Ureter (tissue), 1 donor: ENCODE measurements around the gene CRYBG2. TPM values are rescaled to one million over a fixed set of nuclear protein-coding genes. Genes with fewer than 3 reads are reported as not detected.
"Not testable (repeated sequence)": the region's sequence is repeated elsewhere in the genome, so short reads cannot be mapped to it uniquely, and the experiment has no call there.

Source experiments
- DNase-seq: peaks from one replicate; pipeline ENCODE4 v3.0.0-alpha.2; 2020; ENCODE audit warnings: low spot score
- total RNA-seq: library from RNA; stranded (reverse); gene quantifications from one replicate; pipeline ENCODE4 v1.2.4, GENCODE V29; 2023
- donor health status: DM: yes; HTN: yes; CAD: no.

The CRYBG2 gene
- total RNA-seq, 1 donor from 2014 or later = 25.2 TPM

GRCh38 chr1:26321315-26322041, 32.5 kb downstream of the CRYBG2 start:
- DNase-seq = peak; percentile 92

- DNase-seq = no peak
These were observed 33.0 kb downstream of the CRYBG2 start for GRCh38 chr1:26320896-26321295.

GRCh38 chr1:26318338-26319064, 35.4 kb downstream of the CRYBG2 start:
- no peak for DNase-seq

DNA sequence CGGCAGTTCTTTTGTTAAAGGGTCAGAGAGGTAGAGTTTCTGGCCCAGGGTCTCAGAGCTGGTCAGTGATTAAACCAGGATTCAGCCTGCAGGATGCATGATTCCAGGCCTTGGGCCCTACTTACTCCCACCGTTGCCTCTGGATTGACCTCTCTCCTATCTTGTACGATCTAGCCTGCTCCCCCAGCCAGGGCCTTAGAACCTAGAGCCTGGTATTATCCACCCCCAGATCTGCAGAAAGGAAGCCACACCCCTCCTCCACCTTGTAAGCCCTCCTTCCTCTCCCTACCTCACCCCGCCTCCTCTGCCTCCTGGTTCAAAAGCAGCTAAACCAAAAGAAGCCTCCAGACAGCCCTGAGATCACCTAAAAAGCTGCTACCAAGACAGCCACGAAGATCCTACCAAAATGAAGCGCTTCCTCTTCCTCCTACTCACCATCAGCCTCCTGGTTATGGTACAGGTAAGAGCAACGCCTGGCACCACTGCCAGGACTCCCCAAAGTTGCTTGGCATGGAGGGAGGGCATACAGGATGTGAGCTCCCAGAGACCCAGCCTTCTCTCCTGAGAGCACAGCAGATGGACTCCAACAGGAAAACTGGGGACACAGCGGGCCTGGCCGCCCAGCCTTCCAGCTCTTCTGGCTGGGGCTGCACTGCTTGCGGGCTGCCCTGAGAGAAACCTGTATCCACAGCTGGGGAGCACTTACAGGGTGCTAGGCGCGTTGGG, 36.2 kb downstream of the CRYBG2 start, which contains the start of gene CD52:
Gene CD52, plus strand, starts transcription at position 347 of the 726 bp plus-strand sequence. Its CDS starts 60 bp downstream, at position 407.
- DNase-seq = no peak

- no peak for DNase-seq
These were observed 36.8 kb downstream of the CRYBG2 start for GRCh38 chr1:26317146-26317545.

DNA sequence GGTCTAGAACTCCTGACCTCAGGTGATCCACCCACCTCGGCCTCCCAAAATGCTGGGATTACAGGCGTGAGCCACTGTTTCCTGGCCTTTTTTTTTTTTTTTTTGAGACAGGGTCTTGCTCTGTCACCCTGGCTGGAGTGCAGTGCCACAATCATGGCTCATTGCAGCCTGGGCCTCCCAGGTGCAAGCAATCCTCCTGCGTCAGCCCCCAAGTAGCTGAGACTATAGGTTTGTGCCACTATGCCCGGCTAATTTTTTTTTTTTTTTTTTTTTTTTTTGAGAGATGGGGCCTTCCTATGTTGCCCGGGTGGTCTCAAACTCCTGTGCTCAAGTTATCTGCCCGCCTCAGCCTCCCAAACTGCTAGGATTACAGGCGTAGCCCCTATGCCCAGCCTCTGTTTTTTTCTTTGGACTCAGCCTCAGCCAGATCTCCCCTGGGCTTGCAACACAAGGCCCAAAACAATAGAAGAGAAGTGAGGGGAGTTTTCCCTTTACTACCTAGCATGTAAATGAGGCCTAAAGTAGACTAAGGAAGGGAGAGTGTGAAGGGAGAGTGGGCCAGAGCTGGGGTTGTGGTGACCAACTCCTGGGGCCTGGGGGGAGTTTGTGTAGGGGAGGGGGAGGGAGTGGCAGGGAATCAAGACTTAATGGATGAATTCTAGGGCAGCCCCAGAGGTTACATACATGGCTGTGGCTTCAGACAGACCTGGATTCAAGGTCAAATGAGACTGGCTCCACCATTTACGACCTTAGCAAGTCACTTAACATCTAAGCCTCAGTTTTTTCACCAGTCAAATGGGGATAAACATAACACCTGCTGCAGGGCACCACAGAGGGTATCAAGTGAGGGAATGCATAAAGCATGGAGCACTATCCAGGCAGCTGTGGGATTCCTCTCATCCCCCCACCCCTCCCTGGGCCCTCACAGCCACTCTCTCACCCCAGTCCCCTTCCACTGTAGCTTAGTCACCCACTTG, 37.8 kb downstream of the CRYBG2 start:
- no peak for DNase-seq

GRCh38 chr1:26314501-26314900, 39.4 kb downstream of the CRYBG2 start:
- no peak for DNase-seq

DNA sequence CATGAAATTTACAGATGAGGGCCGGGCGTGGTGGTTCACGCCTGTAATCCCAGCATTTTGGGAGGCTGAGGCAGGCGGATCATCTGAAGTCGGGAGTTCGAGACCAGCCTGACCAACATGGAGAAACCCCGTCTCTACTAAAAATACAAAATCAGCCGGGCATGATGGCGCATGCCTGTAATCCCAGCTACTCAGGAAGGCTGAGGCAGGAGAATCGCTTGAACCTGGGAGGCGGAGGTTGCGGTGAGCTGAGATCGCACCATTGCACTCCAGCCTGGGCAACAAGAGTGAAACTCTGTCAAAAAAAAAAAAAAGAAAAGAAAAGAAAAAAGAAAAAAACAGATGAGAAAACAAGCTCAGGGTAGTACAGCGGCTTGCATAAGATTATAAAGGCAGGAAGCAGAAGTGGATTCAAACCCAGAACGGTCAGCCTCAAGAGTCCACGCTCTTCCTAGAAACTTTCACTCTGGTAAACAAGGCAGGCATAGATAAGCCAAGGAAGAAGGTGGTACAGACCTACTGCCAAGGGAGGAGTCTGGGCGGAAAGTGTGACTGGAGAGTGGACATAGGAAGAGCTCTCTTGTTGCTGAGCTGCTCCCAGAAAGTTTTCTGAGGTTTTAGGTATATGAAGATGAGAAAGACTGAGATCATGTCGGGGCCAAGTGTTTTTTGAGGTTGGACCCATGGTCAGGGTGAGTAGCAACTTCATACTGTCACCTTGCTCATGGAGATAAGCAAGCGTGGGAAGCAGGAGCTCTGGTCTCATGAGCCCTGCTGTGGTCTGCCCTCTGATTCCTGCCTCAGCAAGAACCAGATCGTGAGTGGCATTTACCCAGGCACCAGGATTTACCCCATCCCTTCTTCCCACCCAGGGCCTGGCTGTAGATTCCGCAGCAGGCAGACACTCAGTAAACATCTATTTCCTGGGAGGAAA, 45.7 kb downstream of the CRYBG2 start:
- not testable (repeated sequence) for DNase-seq

- no peak for DNase-seq
These were observed 46.6 kb downstream of the CRYBG2 start for GRCh38 chr1:26307363-26307781.

GRCh38 chr1:26306290-26307229, 47.4 kb downstream of the CRYBG2 start, which contains the start of gene UBXN11:
Gene UBXN11 (minus strand): TSS chr1:26306636. CDS start chr1:26302883, 3,753 bp downstream.
- DNase-seq = peak; percentile 93

- DNase-seq = no peak
These were observed 48.2 kb downstream of the CRYBG2 start for GRCh38 chr1:26305667-26306289.

DNA sequence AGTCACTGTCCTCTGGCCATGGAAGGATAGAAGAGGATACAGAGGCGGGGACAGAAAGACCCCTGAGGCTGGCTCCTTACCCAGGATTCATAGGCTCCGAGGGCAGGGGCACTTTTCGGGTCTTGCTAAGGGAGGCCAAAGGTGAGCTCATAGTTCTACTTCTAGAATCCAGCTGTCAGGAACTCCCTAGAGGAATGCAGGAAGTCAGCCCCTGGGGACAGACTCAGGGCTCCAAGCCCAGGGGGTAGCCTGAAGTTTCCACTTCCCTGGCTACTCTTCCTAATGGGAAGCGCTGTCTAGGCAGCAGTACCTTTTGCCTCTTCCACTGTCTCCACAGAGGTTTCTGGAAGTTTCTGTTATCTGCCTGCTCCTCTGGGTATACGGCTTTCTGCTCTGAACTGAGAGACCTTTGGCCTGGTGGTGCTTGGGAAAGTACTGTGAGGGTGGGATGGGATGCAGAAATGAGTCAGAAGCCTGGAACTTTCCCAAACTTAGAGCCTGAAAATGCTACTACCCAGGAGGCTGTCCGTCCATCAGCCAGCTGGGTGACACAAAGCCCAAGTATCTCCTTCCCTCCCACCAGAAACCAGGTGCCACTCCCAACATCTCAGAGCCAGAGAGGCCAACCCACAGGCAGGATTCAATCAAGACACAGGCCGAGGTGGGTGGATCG, 51.1 kb downstream of the CRYBG2 start:
- no peak for DNase-seq

GRCh38 chr1:26300578-26301275, 53.2 kb downstream of the CRYBG2 start:
- DNase-seq = no peak

GRCh38 chr1:26297791-26298124, 56.2 kb downstream of the CRYBG2 start:
- DNase-seq = no peak

- no peak for DNase-seq
These were observed 56.7 kb downstream of the CRYBG2 start for GRCh38 chr1:26297057-26297790.

GRCh38 chr1:26296340-26297056, 57.4 kb downstream of the CRYBG2 start:
- no peak for DNase-seq
